AG09319 (cell line): ENCODE results near the gene CTNNA3.

ENCODE experiments used
- DNase-seq: peaks from one replicate; pipeline ENCODE4 v3.0.0-alpha.2; 2010; ENCODE audit warnings: low read depth; ENCODE audit errors: extremely low read depth
- TF ChIP-seq, protein P1 (sequence below): IDR thresholded peaks from 2 replicates; pipeline ENCODE4 v1.5.1; 2011; ENCODE audit warnings: low read depth, mild to moderate bottlenecking, inconsistent platforms, low read length, moderate library complexity

The CTNNA3 gene

DNA sequence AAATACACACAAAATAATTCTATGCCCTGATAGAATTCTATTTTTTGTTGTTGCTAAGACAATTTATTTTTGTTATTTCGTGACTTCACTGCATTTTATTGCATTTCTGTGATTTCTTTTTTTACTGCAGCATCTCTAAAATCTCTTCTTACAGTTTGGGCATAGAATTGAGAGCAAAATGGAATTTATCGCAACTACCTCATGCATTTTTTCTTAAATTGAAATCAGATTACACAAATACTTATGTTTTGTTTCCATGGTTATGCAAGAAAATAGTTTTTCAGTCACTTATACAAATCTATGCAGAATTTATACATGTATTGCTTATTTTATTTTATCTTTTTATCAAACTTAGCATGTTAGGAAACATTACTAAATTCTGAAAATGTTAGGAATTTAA, 1552.0 kb downstream of the CTNNA3 start:
- DNase-seq, result no peak
- TF ChIP-seq, protein P1, sequence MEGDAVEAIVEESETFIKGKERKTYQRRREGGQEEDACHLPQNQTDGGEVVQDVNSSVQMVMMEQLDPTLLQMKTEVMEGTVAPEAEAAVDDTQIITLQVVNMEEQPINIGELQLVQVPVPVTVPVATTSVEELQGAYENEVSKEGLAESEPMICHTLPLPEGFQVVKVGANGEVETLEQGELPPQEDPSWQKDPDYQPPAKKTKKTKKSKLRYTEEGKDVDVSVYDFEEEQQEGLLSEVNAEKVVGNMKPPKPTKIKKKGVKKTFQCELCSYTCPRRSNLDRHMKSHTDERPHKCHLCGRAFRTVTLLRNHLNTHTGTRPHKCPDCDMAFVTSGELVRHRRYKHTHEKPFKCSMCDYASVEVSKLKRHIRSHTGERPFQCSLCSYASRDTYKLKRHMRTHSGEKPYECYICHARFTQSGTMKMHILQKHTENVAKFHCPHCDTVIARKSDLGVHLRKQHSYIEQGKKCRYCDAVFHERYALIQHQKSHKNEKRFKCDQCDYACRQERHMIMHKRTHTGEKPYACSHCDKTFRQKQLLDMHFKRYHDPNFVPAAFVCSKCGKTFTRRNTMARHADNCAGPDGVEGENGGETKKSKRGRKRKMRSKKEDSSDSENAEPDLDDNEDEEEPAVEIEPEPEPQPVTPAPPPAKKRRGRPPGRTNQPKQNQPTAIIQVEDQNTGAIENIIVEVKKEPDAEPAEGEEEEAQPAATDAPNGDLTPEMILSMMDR, result no peak

DNA sequence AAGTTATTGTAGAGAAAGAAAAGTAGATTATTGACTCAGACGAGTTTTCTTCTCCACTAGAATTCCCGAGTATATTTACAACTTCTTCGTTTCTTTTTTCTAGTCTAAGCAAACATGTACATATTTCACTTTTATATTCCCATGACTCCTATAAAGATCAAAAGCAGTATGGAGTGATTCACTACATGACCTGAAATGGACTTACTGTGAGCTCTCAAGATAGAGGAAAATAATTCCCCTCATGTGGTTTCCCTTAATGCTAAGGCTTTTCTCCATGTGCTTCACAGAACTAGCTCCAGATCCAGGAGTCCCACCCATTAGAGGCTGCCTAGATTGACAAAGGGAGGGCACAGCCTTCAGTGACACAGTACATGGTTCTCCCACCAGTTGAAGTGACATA, 1593.2 kb downstream of the CTNNA3 start:
- no peak for DNase-seq
- TF ChIP-seq, protein P1, result no peak

DNA sequence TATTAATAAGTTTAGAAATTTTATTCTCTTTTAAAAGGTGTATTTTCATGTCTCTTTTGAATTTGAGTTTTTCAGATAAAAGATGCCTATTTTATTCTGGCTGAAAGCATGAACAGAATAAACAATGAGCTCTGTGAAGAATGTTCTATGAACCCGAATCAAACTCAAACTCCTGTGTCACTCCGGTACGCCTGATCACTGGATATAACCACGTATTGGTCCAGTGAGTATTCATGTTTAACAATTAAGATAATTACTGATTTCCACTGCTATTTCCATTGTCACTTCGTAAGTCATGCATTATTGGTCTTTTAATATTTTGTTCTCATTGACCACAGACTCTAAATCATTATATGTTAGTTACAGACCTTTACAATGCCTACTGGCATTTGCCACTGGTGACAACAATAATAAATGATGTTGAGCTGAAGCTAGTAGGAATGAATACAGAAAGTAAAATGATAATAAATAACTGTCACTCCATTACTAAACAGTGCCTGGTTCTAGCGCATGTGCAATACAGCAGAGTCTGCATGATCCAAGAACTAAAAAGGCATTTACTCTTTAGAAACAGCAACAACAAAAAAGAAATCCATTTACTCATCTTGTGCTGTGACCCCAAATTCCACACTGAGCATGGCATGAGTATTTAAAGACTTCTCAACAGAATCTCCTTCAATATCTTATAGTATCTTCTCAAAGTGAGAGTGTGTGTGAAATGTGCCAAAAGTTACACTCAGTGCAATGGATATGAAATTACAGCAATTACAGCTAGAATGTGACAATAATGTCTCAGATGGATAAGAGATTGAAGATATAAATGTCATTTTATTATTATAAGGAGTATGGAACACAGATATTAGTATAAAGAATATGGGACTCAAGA, 1597.2 kb downstream of the CTNNA3 start:
- DNase-seq, result no peak
- TF ChIP-seq, protein P1, result no peak

DNA sequence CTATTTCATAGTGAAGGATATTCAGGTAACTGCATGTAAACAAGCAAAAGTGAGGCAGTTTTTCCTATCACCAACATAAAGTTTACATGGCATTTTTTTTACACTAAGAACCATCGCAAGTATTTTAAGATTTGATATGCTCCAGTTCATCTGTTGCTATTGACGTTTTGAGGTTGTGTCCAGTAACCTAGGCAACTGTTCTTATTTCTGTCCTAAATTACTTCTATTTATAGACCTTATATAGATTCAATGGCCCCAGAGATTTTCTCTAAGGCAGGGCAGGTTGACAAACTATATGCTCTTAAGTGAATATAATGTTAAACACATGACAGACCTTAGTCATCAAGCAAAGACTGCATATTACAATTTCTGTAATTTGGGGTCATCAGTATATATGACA, 1600.4 kb downstream of the CTNNA3 start:
- TF ChIP-seq, protein P1, result no peak
- DNase-seq, result no peak

DNA sequence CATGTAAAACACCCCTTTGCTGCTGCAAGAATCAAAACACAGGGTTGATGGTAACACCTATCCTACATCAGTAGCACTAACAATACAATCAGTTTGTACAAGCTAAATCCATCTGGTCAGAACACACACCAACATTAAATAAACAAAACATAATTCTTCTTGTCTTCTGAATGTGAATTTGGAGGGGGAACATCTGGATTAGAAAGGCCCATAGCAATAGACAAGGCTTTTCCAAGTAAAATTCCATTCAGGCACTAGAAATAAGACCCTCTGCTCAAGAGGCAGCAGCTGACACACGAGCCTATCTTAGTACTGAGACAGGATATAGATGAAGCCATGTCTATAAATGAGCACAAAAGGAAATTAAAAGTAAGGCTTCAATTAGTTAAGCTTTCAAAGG, 1610.1 kb downstream of the CTNNA3 start:
- TF ChIP-seq, protein P1, result no peak
- no peak for DNase-seq

DNA sequence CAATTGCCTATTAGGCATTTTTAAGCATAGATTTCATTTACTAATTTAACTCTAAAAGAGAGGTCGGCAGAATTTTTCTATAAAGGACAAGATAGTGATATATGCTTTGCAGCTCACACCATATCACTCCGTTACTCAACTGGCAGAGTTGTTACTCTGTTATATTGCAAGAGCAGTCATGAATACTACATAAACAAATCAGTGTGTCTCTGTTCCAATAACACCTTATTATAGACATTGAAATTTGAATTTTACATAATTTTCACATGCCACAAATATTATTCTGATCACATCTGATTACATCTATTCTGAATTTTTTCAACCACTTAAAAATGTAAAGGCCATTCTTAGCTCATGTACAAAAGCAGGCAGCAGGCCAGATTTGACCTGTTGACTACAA, 1624.1 kb downstream of the CTNNA3 start:
- TF ChIP-seq, protein P1, result no peak

DNA sequence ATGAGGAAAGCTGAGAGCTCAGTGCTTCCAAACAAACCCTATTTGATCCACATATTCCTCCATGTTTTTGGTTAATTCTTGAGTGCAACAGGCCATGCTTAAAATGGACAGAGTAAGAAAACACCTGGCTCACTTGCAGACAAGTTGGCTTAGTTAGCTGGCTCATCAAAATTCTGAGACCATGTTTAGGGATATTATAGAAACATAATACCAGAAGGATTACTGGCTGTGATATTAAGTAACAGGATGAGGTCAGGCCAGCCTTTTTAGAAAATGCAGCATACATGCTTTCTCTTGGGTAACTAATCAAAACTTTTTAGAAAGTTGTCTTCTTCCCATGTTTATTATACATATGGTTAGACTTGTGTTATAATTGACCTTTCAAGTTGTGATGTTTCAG, 1637.4 kb downstream of the CTNNA3 start:
- no peak for DNase-seq
- TF ChIP-seq, protein P1, result no peak

More for the DNA sequence above, 1624.1 kb downstream of the CTNNA3 start:
- no peak for DNase-seq
